Limb (tissue), 2 donors: ENCODE measurements around the gene TENM4.
A peak's percentile ranks its signal among the peaks of the same experiment; 100 is the strongest.

Experiments used
- DNase-seq, 2 donors: peaks; one replicate each; pipeline ENCODE4 v3.0.0-alpha.2; 2016; ENCODE audit errors: extremely low spot score in 2 of 2

Gene TENM4

GRCh38 chr11:79348976-79349682 is 91.7 kb downstream of the TENM4 start:
- no peak for DNase-seq

GRCh38 chr11:79346021-79346420 is 94.8 kb downstream of the TENM4 start:
- no peak for DNase-seq

- DNase-seq, result no peak
Measured at GRCh38 chr11:79344753-79345294, 96.0 kb downstream of the TENM4 start.

- DNase-seq, result no peak
Measured at GRCh38 chr11:79342686-79343085, 98.1 kb downstream of the TENM4 start.

- DNase-seq, result no peak
Measured at GRCh38 chr11:79342236-79342635, 98.6 kb downstream of the TENM4 start.

- DNase-seq, result no peak
Measured at GRCh38 chr11:79340535-79340934, 100.3 kb downstream of the TENM4 start.

- DNase-seq, result no peak
Measured at GRCh38 chr11:79336797-79337517, 103.9 kb downstream of the TENM4 start.

- no peak for DNase-seq
Measured at GRCh38 chr11:79335681-79336080, 105.1 kb downstream of the TENM4 start.

- no peak for DNase-seq
Measured at GRCh38 chr11:79333355-79333754, 107.5 kb downstream of the TENM4 start.

- no peak for DNase-seq
Measured at GRCh38 chr11:79332017-79332416, 108.8 kb downstream of the TENM4 start.

- no peak for DNase-seq
Measured at GRCh38 chr11:79331203-79331901, 109.5 kb downstream of the TENM4 start.

- DNase-seq, result no peak
Measured at GRCh38 chr11:79330651-79331050, 110.2 kb downstream of the TENM4 start.

GRCh38 chr11:79329561-79329960 is 111.3 kb downstream of the TENM4 start:
- DNase-seq, result no peak

- no peak for DNase-seq
Measured at GRCh38 chr11:79328402-79328801, 112.4 kb downstream of the TENM4 start.

- DNase-seq, result no peak
Measured at GRCh38 chr11:79325851-79326250, 115.0 kb downstream of the TENM4 start.

GRCh38 chr11:79321263-79321662 is 119.6 kb downstream of the TENM4 start:
- no peak for DNase-seq

GRCh38 chr11:79314906-79315689 is 125.7 kb downstream of the TENM4 start:
- peak in 1 of 2 donors; percentile 52 for DNase-seq

- DNase-seq, result no peak
Measured at GRCh38 chr11:79313530-79313913, 127.3 kb downstream of the TENM4 start.

- no peak for DNase-seq
Measured at GRCh38 chr11:79312617-79313529, 128.0 kb downstream of the TENM4 start.

- no peak for DNase-seq
Measured at GRCh38 chr11:79311461-79311860, 129.4 kb downstream of the TENM4 start.
